OCI-LY3 (cell line): Measurements from ENCODE around the gene CPNE4.

Experiments used
- H2AFZ ChIP-seq: fragments of 200-600, 300-600 bp; shearing (Covaris generic); 2 replicates; pipeline ENCODE4 v1.6.0; 2014; ENCODE audit warnings: antibody characterized with exemption, low read depth, low read length
- H3K27ac ChIP-seq: fragments of 200-600, 300-600 bp; sonication (generic); 2 replicates; pipeline ENCODE4 v1.5.1; 2014; ENCODE audit warnings: mild to moderate bottlenecking, low read length, moderate library complexity, mixed read lengths
- H3K27me3 ChIP-seq: fragments of 200-600, 300-600 bp; sonication (generic); 2 replicates; pipeline ENCODE4 v1.6.1; 2014; ENCODE audit warnings: low read depth, low read length, mixed read lengths
- H3K36me3 ChIP-seq: fragments of 200-600, 300-600 bp; sonication (generic); replicated peaks from 2 replicates; pipeline ENCODE3; 2014; ENCODE audit warnings: low read depth, low read length, mixed read lengths
- H3K4me1 ChIP-seq: fragments of 300-600, 200-600 bp; sonication (generic); 2 replicates; pipeline ENCODE4 v1.6.1; 2014; ENCODE audit warnings: low read length, mixed read lengths
- H3K4me2 ChIP-seq: fragments of 200-600, 300-600 bp; sonication (generic); 2 replicates; pipeline ENCODE4 v1.6.1; 2014; ENCODE audit warnings: low read length, mixed read lengths
- H3K4me3 ChIP-seq: fragments of 300-600, 200-600 bp; sonication (generic); 2 replicates; pipeline ENCODE4 v1.5.1; 2014; ENCODE audit warnings: antibody characterized with exemption, mild to moderate bottlenecking, low read length, moderate library complexity
- H3K79me2 ChIP-seq: fragments of 300-600, 200-600 bp; shearing (Covaris generic); 2 replicates; pipeline ENCODE4 v1.6.1; 2014; ENCODE audit warnings: mild to moderate bottlenecking, low read length, mixed read lengths
- H3K9ac ChIP-seq: fragments of 300-600, 200-600 bp; shearing (Covaris generic); 2 replicates; pipeline ENCODE4 v1.6.0; 2014; ENCODE audit warnings: mild to moderate bottlenecking, low read length, moderate library complexity
- H3K9me3 ChIP-seq: fragments of 200-600, 300-600 bp; shearing (Covaris generic); 2 replicates; pipeline ENCODE4 v1.6.1; 2014; ENCODE audit warnings: low read length, mixed read lengths; ENCODE audit not compliant: insufficient read depth
- H4K20me1 ChIP-seq: fragments of 200-600, 300-600 bp; sonication (generic); 2 replicates; pipeline ENCODE4 v1.6.1; 2016; ENCODE audit warnings: low read length, mixed read lengths; ENCODE audit not compliant: insufficient read depth
- CTCF ChIP-seq: fragments of 200-600, 300-600 bp; sonication (generic); IDR thresholded peaks from 2 replicates; pipeline ENCODE4 v1.5.1; 2014; ENCODE audit warnings: antibody characterized with exemption, low read length, low read depth
- EZH2phosphoT487 ChIP-seq: fragments of 200-600 bp; shearing (Covaris generic); IDR thresholded peaks from 2 replicates; pipeline ENCODE4 v1.6.1; 2018; ENCODE audit warnings: antibody characterized with exemption, mixed run types, low read depth

The CPNE4 gene

GRCh38 chr3:132073771-132074170 lies 39.0 kb upstream of the CPNE4 start:
- H2AFZ ChIP-seq = no peak overlapping the region
- H3K27ac ChIP-seq = no peak overlapping the region
- H3K79me2 ChIP-seq = no peaks in the 10 kb centered on the region
- TF ChIP-seq CTCF (no peak), EZH2phosphoT487 (no peak)
- H4K20me1 ChIP-seq = no peaks in the 10 kb centered on the region
- no peaks in the 10 kb centered on the region for H3K9me3 ChIP-seq
- H3K4me3 ChIP-seq = no peak overlapping the region
- peaks cover 21% of the 10 kb centered on the region for H3K27me3 ChIP-seq
- H3K4me1 ChIP-seq = no peaks in the 10 kb centered on the region
- H3K4me2 ChIP-seq = no peak overlapping the region
- no peaks in the 10 kb centered on the region for H3K36me3 ChIP-seq
- H3K9ac ChIP-seq = no peak overlapping the region

GRCh38 chr3:132071043-132071442 lies 36.2 kb upstream of the CPNE4 start:
- Histone ChIP-seq H3K79me2 (no peaks in the 10 kb centered on the region), H3K27ac (no peak overlapping the region), H3K4me1 (no peaks in the 10 kb centered on the region), H3K9ac (no peak overlapping the region), H3K36me3 (no peaks in the 10 kb centered on the region), H2AFZ (no peak overlapping the region), H3K4me3 (no peak overlapping the region), H3K27me3 (peaks cover 21% of the 10 kb centered on the region), H4K20me1 (no peaks in the 10 kb centered on the region), H3K4me2 (no peak overlapping the region), H3K9me3 (no peaks in the 10 kb centered on the region)
- TF ChIP-seq EZH2phosphoT487 (no peak), CTCF (no peak)

- TF ChIP-seq EZH2phosphoT487 = no peak
- TF ChIP-seq CTCF = no peak
- Histone ChIP-seq H3K4me1 (no peaks in the 10 kb centered on the region), H3K4me3 (no peak overlapping the region), H3K9ac (no peak overlapping the region), H3K4me2 (no peak overlapping the region), H2AFZ (no peak overlapping the region), H3K36me3 (no peaks in the 10 kb centered on the region), H3K9me3 (no peaks in the 10 kb centered on the region), H4K20me1 (no peaks in the 10 kb centered on the region), H3K27ac (no peak overlapping the region), H3K79me2 (no peaks in the 10 kb centered on the region), H3K27me3 (peaks cover 3% of the 10 kb centered on the region; the same call in 1 of the 2 replicates)
These were observed 29.3 kb upstream of the CPNE4 start for GRCh38 chr3:132064114-132064513.

GRCh38 chr3:132062535-132062934 lies 27.7 kb upstream of the CPNE4 start:
- Histone ChIP-seq H3K36me3 (no peaks in the 10 kb centered on the region), H3K4me3 (no peak overlapping the region), H2AFZ (no peak overlapping the region), H3K4me1 (no peaks in the 10 kb centered on the region), H3K9me3 (no peaks in the 10 kb centered on the region), H3K27ac (no peak overlapping the region), H3K4me2 (no peak overlapping the region), H4K20me1 (no peaks in the 10 kb centered on the region), H3K9ac (no peak overlapping the region), H3K27me3 (peaks cover 12% of the 10 kb centered on the region), H3K79me2 (no peaks in the 10 kb centered on the region)
- TF ChIP-seq CTCF = no peak
- no peak for TF ChIP-seq EZH2phosphoT487
